ENCODE measurements around the gene DYNC2H1.
A peak's percentile ranks its signal among the peaks of the same experiment; 100 is the strongest.

Gene DYNC2H1

GRCh38 chr11:103108933-103109817 is at the start of gene DYNC2H1:
Gene DYNC2H1, plus strand, starts transcription at chr11:103109426. Its CDS starts 149 bp downstream, at chr11:103109575.
- DNase-seq (ENCODE audit: low spot score), result peak; percentile 88

GRCh38 chr11:103061656-103062055 is 47.6 kb upstream of the DYNC2H1 start:
- no peak for DNase-seq (ENCODE audit: low spot score)

GRCh38 chr11:103067118-103067517 is 42.1 kb upstream of the DYNC2H1 start:
- DNase-seq (ENCODE audit: low spot score), result no peak

- DNase-seq (ENCODE audit: low spot score), result no peak
Measured at GRCh38 chr11:103069367-103069766, 39.9 kb upstream of the DYNC2H1 start.

GRCh38 chr11:103070142-103070541 is 39.1 kb upstream of the DYNC2H1 start:
- no peak for DNase-seq (ENCODE audit: low spot score)

- no peak for DNase-seq (ENCODE audit: low spot score)
Measured at GRCh38 chr11:103071008-103071407, 38.2 kb upstream of the DYNC2H1 start.

GRCh38 chr11:103076361-103076760 is 32.9 kb upstream of the DYNC2H1 start:
- no peak for DNase-seq (ENCODE audit: low spot score)

GRCh38 chr11:103077554-103077953 is 31.7 kb upstream of the DYNC2H1 start:
- DNase-seq (ENCODE audit: low spot score), result no peak

- no peak for DNase-seq (ENCODE audit: low spot score)
Measured at GRCh38 chr11:103078710-103079109, 30.5 kb upstream of the DYNC2H1 start.

- DNase-seq (ENCODE audit: low spot score), result no peak
Measured at GRCh38 chr11:103079833-103080232, 29.4 kb upstream of the DYNC2H1 start.

- DNase-seq (ENCODE audit: low spot score), result no peak
Measured at GRCh38 chr11:103085758-103086365, 23.4 kb upstream of the DYNC2H1 start.

GRCh38 chr11:103086461-103086860 is 22.8 kb upstream of the DYNC2H1 start:
- DNase-seq (ENCODE audit: low spot score), result no peak

- DNase-seq (ENCODE audit: low spot score), result peak; percentile 30
Measured at GRCh38 chr11:103091064-103091800, 18.0 kb upstream of the DYNC2H1 start.

- peak; percentile 85 for DNase-seq (ENCODE audit: low spot score)
Measured at GRCh38 chr11:103091801-103092524, 17.3 kb upstream of the DYNC2H1 start, which contains the start of gene DCUN1D5. Gene DCUN1D5, minus strand, starts transcription at chr11:103092160. Its CDS starts 288 bp downstream, at chr11:103091872.

GRCh38 chr11:103097279-103097678 is 11.9 kb upstream of the DYNC2H1 start:
- no peak for DNase-seq (ENCODE audit: low spot score)

- DNase-seq (ENCODE audit: low spot score), result no peak
Measured at GRCh38 chr11:103109818-103110388, 677 bp downstream of the DYNC2H1 start.

GRCh38 chr11:103110391-103110790 is 1.2 kb downstream of the DYNC2H1 start:
- DNase-seq (ENCODE audit: low spot score), result peak; percentile 10

- no peak for DNase-seq (ENCODE audit: low spot score)
Measured at GRCh38 chr11:103111400-103111799, 2.2 kb downstream of the DYNC2H1 start.

GRCh38 chr11:103112364-103112763 is 3.1 kb downstream of the DYNC2H1 start:
- DNase-seq (ENCODE audit: low spot score), result no peak

- DNase-seq (ENCODE audit: low spot score), result peak; percentile 60
Measured at GRCh38 chr11:103114836-103115235, 5.6 kb downstream of the DYNC2H1 start.

GRCh38 chr11:103125462-103125861 is 16.2 kb downstream of the DYNC2H1 start:
- no peak for DNase-seq (ENCODE audit: low spot score)
